HEK293 (cell line): ENCODE results near the gene ZFPL1.

Source experiments
- CTCF ChIA-PET: fragments of 350-600 bp; formaldehyde crosslinking; extraction: SDS; loops from one replicate; lab custom pipeline; 2021; ENCODE audit warnings: antibody characterized with exemption; lab: Yijun Ruan, JAX
- POLR2A ChIA-PET: fragments of 300-600 bp; formaldehyde crosslinking; extraction: SDS; loops from one replicate; lab custom pipeline; 2020; ENCODE audit warnings: antibody characterized with exemption, inconsistent platforms; lab: Yijun Ruan, JAX
- H3K27ac ChIP-seq: fragments of 200-500 bp; sonication (Bioruptor generic); 2 replicates; pipeline ENCODE4 v1.5.1; 2014; ENCODE audit warnings: low read depth, low read length, control low read depth, inconsistent platforms; ENCODE audit errors: extremely low read depth
- H3K36me3 ChIP-seq, 2 experiments: fragments of 200-500 bp in 1 of 2; sonication (Bioruptor generic) in 1 of 2; 1 replicate in 1 of 2; 2 replicates in 1 of 2; pipeline ENCODE4 v1.5.1; 2014 to 2017; ENCODE audit warnings: inconsistent platforms in 2 of 2, low read length in 2 of 2; ENCODE audit not compliant: control insufficient read depth in 2 of 2, insufficient read depth in 1 of 2
- H3K4me1 ChIP-seq: fragments of 200-500 bp; sonication (Bioruptor generic); 2 replicates; pipeline ENCODE4 v1.5.1; 2014; ENCODE audit warnings: mild to moderate bottlenecking, low read length, inconsistent platforms; ENCODE audit not compliant: control insufficient read depth, insufficient read depth
- H3K4me3 ChIP-seq: 2 replicates; pipeline ENCODE4 v1.5.1; 2011; ENCODE audit warnings: low read depth, mild to moderate bottlenecking, control low read depth, low read length, moderate library complexity
- H3K9me3 ChIP-seq: fragments of 200-500 bp; sonication (Bioruptor generic); 2 replicates; pipeline ENCODE4 v1.5.1; 2014; ENCODE audit warnings: low read depth, low read length, inconsistent platforms; ENCODE audit not compliant: control insufficient read depth, insufficient read depth
- BCL11B ChIP-seq: fragments of 450-650 bp; formaldehyde crosslinking; IDR thresholded peaks from 2 replicates; pipeline ENCODE4 v1.5.1; 2016; ENCODE audit warnings: low read depth, missing biosample characterization, missing genetic modification characterization
- GFI1B ChIP-seq: fragments of 450-650 bp; formaldehyde crosslinking; IDR thresholded peaks from 2 replicates; pipeline ENCODE4 v1.5.1; 2016; ENCODE audit warnings: missing biosample characterization, missing genetic modification characterization
- KLF1 ChIP-seq: fragments of 450-650 bp; formaldehyde crosslinking; IDR thresholded peaks from 2 replicates; pipeline ENCODE4 v1.5.1; 2016; ENCODE audit warnings: missing biosample characterization, missing genetic modification characterization
- KLF7 ChIP-seq: fragments of 450-650 bp; formaldehyde crosslinking; IDR thresholded peaks from 2 replicates; pipeline ENCODE4 v1.5.1; 2016; ENCODE audit warnings: missing biosample characterization, missing genetic modification characterization, borderline replicate concordance
- MZF1 ChIP-seq: fragments of 450-650 bp; formaldehyde crosslinking; IDR thresholded peaks from 2 replicates; pipeline ENCODE4 v1.5.1; 2017; ENCODE audit warnings: missing biosample characterization, missing genetic modification characterization, borderline replicate concordance
- ZBTB10 ChIP-seq: fragments of 450-650 bp; formaldehyde crosslinking; IDR thresholded peaks from 2 replicates; pipeline ENCODE4 v1.5.1; 2016; ENCODE audit warnings: missing biosample characterization, missing genetic modification characterization
- ZFP3 ChIP-seq: fragments of 450-650 bp; formaldehyde crosslinking; IDR thresholded peaks from 2 replicates; pipeline ENCODE4 v1.5.1; 2016; ENCODE audit warnings: low read depth, missing biosample characterization, missing genetic modification characterization
- ZNF140 ChIP-seq: fragments of 450-650 bp; formaldehyde crosslinking; IDR thresholded peaks from 2 replicates; pipeline ENCODE4 v1.5.1; 2016; ENCODE audit warnings: missing biosample characterization, missing genetic modification characterization
- ZNF146 ChIP-seq: fragments of 450-650 bp; formaldehyde crosslinking; IDR thresholded peaks from 2 replicates; pipeline ENCODE4 v1.5.1; 2016; ENCODE audit warnings: missing biosample characterization, missing genetic modification characterization
- ZNF169 ChIP-seq: fragments of 450-650 bp; formaldehyde crosslinking; IDR thresholded peaks from 2 replicates; pipeline ENCODE4 v1.5.1; 2016; ENCODE audit warnings: missing biosample characterization, missing genetic modification characterization
- ZNF239 ChIP-seq: fragments of 450-650 bp; formaldehyde crosslinking; IDR thresholded peaks from 2 replicates; pipeline ENCODE4 v1.5.1; 2016; ENCODE audit warnings: missing biosample characterization, missing genetic modification characterization
- ZNF248 ChIP-seq: fragments of 450-650 bp; formaldehyde crosslinking; IDR thresholded peaks from 2 replicates; pipeline ENCODE4 v1.5.1; 2017; ENCODE audit warnings: missing biosample characterization, missing genetic modification characterization
- ZNF510 ChIP-seq: fragments of 450-650 bp; formaldehyde crosslinking; IDR thresholded peaks from 2 replicates; pipeline ENCODE4 v1.5.1; 2018; ENCODE audit warnings: mild to moderate bottlenecking, missing genetic modification characterization, missing biosample characterization; ENCODE audit not compliant: insufficient replicate concordance
- ZNF530 ChIP-seq: fragments of 450-650 bp; formaldehyde crosslinking; IDR thresholded peaks from 2 replicates; pipeline ENCODE4 v1.5.1; 2016; ENCODE audit warnings: low read depth, missing biosample characterization, missing genetic modification characterization
- ZNF624 ChIP-seq: fragments of 450-650 bp; formaldehyde crosslinking; IDR thresholded peaks from 2 replicates; pipeline ENCODE4 v1.5.1; 2017; ENCODE audit warnings: missing biosample characterization, missing genetic modification characterization
- ZNF654 ChIP-seq: fragments of 450-650 bp; formaldehyde crosslinking; IDR thresholded peaks from 2 replicates; pipeline ENCODE4 v1.5.1; 2016; ENCODE audit warnings: low read depth, missing biosample characterization, missing genetic modification characterization
- ZNF707 ChIP-seq: fragments of 450-650 bp; formaldehyde crosslinking; IDR thresholded peaks from 2 replicates; pipeline ENCODE4 v1.5.1; 2016; ENCODE audit warnings: missing biosample characterization, missing genetic modification characterization
- ZNF776 ChIP-seq: fragments of 450-650 bp; formaldehyde crosslinking; IDR thresholded peaks from 2 replicates; pipeline ENCODE4 v1.5.0; 2017; ENCODE audit warnings: missing biosample characterization, missing genetic modification characterization, borderline replicate concordance
- ZNF777 ChIP-seq: fragments of 450-650 bp; formaldehyde crosslinking; IDR thresholded peaks from 2 replicates; pipeline ENCODE4 v1.5.1; 2017; ENCODE audit warnings: missing biosample characterization, missing genetic modification characterization, borderline replicate concordance
- ZSCAN23 ChIP-seq: fragments of 450-650 bp; formaldehyde crosslinking; IDR thresholded peaks from 2 replicates; pipeline ENCODE4 v1.5.1; 2016; ENCODE audit warnings: missing biosample characterization, missing genetic modification characterization
- ZXDB ChIP-seq: fragments of 450-650 bp; formaldehyde crosslinking; IDR thresholded peaks from 2 replicates; pipeline ENCODE4 v1.5.1; 2016; ENCODE audit warnings: missing biosample characterization, missing genetic modification characterization
- TF ChIP-seq, protein P1 (sequence below): fragments of 450-650 bp; formaldehyde crosslinking; IDR thresholded peaks from 2 replicates; pipeline ENCODE4 v1.5.1; 2016; ENCODE audit warnings: missing biosample characterization, missing genetic modification characterization, low read depth
- TF ChIP-seq, protein P2 (sequence below): sonication (generic); formaldehyde crosslinking; IDR thresholded peaks from 2 replicates; pipeline ENCODE4 v1.8.1; 2022; ENCODE audit warnings: mild to moderate bottlenecking, moderate library complexity, missing genetic modification reagents
- TF ChIP-seq, protein P3 (sequence below): fragments of 450-650 bp; formaldehyde crosslinking; IDR thresholded peaks from 2 replicates; pipeline ENCODE4 v1.5.1; 2016; ENCODE audit warnings: missing biosample characterization, missing genetic modification characterization
- TF ChIP-seq, protein P4 (sequence below): fragments of 450-650 bp; formaldehyde crosslinking; IDR thresholded peaks from 2 replicates; pipeline ENCODE4 v1.5.1; 2016; ENCODE audit warnings: missing biosample characterization, missing genetic modification characterization

ZFPL1 gene

GRCh38 chr11:65057526-65057925, 26.5 kb upstream of the ZFPL1 start:
- TF ChIP-seq KLF7 (no peak), ZNF146 (tag by site-specific recombination) (no peak), ZBTB10 (tag by site-specific recombination) (no peak), BCL11B (tag by site-specific recombination) (no peak), ZNF530 (tag by site-specific recombination) (no peak), ZNF248 (tag by site-specific recombination) (no peak), ZNF707 (tag by site-specific recombination) (no peak), KLF1 (tag by site-specific recombination) (no peak), ZNF239 (tag by site-specific recombination) (no peak), ZNF777 (tag by site-specific recombination) (no peak)
- TF ChIP-seq, protein P1, sequence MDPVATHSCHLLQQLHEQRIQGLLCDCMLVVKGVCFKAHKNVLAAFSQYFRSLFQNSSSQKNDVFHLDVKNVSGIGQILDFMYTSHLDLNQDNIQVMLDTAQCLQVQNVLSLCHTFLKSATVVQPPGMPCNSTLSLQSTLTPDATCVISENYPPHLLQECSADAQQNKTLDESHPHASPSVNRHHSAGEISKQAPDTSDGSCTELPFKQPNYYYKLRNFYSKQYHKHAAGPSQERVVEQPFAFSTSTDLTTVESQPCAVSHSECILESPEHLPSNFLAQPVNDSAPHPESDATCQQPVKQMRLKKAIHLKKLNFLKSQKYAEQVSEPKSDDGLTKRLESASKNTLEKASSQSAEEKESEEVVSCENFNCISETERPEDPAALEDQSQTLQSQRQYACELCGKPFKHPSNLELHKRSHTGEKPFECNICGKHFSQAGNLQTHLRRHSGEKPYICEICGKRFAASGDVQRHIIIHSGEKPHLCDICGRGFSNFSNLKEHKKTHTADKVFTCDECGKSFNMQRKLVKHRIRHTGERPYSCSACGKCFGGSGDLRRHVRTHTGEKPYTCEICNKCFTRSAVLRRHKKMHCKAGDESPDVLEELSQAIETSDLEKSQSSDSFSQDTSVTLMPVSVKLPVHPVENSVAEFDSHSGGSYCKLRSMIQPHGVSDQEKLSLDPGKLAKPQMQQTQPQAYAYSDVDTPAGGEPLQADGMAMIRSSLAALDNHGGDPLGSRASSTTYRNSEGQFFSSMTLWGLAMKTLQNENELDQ: no peak
- TF ChIP-seq, protein P2, sequence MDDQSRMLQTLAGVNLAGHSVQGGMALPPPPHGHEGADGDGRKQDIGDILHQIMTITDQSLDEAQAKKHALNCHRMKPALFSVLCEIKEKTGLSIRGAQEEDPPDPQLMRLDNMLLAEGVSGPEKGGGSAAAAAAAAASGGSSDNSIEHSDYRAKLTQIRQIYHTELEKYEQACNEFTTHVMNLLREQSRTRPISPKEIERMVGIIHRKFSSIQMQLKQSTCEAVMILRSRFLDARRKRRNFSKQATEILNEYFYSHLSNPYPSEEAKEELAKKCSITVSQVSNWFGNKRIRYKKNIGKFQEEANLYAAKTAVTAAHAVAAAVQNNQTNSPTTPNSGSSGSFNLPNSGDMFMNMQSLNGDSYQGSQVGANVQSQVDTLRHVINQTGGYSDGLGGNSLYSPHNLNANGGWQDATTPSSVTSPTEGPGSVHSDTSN (CRISPR knock-in tag): no peak
- ChIA-PET CTCF (no interaction called here), POLR2A (no interaction called here)
- no peak overlapping the region for H3K4me3 ChIP-seq
- no peaks in the 10 kb centered on the region for H3K36me3 ChIP-seq
- H3K4me1 ChIP-seq: no peaks in the 10 kb centered on the region
- no peak overlapping the region for H3K27ac ChIP-seq
- H3K9me3 ChIP-seq: no peaks in the 10 kb centered on the region

DNA sequence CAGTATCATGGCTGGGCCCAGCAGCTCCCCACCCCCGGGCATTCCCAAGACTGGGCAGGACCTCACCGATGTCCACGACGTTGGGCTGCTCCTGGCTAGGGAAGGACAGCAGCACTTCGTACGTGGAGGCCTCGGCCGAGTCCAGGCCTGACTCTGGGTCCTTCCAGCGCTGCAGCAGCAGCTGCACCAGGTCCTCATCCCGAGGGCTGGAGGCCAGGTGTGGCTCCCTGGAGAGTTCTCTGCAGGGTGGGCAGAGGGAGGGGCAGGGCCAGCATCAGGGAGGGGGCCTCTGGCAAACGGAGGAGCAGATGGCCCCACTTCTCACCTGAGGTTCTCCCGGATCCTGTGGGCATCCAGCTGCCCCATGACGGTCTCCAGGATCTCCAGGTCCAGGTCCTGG, 26.0 kb upstream of the ZFPL1 start:
- Histone ChIP-seq H3K36me3 (no peaks in the 10 kb centered on the region), H3K4me3 (no peak overlapping the region), H3K27ac (no peak overlapping the region), H3K4me1 (no peaks in the 10 kb centered on the region), H3K9me3 (no peaks in the 10 kb centered on the region)
- CTCF ChIA-PET: no interaction called here
- TF ChIP-seq ZNF654 (tag by site-specific recombination) (no peak), ZXDB (no peak), ZSCAN23 (tag by site-specific recombination) (no peak), ZFP3 (tag by site-specific recombination) (no peak), ZNF140 (tag by site-specific recombination) (no peak), MZF1 (tag by site-specific recombination) (no peak), ZNF169 (tag by site-specific recombination) (no peak), ZNF776 (no peak), GFI1B (tag by site-specific recombination) (no peak), ZNF510 (tag by site-specific recombination) (no peak), ZNF624 (tag by site-specific recombination) (no peak)
- TF ChIP-seq, protein P3, sequence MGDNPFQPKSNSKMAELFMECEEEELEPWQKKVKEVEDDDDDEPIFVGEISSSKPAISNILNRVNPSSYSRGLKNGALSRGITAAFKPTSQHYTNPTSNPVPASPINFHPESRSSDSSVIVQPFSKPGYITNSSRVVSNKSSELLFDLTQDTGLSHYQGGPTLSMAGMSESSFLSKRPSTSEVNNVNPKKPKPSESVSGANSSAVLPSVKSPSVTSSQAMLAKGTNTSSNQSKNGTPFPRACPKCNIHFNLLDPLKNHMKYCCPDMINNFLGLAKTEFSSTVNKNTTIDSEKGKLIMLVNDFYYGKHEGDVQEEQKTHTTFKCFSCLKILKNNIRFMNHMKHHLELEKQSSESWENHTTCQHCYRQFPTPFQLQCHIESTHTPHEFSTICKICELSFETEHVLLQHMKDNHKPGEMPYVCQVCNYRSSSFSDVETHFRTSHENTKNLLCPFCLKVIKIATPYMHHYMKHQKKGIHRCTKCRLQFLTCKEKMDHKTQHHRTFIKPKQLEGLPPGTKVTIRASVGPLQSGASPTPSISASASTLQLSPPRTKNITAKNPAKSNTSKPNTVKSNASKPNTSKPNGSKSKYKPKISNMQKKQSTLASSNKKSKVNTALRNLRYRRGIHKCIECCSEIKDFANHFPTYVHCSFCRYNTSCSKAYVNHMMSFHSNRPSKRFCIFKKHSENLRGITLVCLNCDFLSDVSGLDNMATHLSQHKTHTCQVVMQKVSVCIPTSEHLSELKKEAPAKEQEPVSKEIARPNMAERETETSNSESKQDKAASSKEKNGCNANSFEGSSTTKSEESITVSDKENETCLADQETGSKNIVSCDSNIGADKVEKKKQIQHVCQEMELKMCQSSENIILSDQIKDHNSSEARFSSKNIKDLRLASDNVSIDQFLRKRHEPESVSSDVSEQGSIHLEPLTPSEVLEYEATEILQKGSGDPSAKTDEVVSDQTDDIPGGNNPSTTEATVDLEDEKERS: no peak
- TF ChIP-seq, protein P4, sequence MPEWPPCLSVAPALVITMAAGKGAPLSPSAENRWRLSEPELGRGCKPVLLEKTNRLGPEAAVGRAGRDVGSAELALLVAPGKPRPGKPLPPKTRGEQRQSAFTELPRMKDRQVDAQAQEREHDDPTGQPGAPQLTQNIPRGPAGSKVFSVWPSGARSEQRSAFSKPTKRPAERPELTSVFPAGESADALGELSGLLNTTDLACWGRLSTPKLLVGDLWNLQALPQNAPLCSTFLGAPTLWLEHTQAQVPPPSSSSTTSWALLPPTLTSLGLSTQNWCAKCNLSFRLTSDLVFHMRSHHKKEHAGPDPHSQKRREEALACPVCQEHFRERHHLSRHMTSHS: no peak
- POLR2A ChIA-PET: no interaction called here
